Stimulated activated CD8-positive, alpha-beta memory T cell treated with anti-CD3 and anti-CD28 coated beads, Interleukin-7, amount 100 ng/mL, for 24 hours (primary cell): ENCODE measurements around the gene ASCC2.
"Not testable (repeated sequence)": the region's sequence is repeated elsewhere in the genome, so short reads cannot be mapped to it uniquely, and the experiment has no call there.

Experiments
- DNase-seq: peaks from one replicate; pipeline ENCODE4 v3.0.0-alpha.2; 2020; ENCODE audit warnings: low read depth

The ASCC2 gene

DNA sequence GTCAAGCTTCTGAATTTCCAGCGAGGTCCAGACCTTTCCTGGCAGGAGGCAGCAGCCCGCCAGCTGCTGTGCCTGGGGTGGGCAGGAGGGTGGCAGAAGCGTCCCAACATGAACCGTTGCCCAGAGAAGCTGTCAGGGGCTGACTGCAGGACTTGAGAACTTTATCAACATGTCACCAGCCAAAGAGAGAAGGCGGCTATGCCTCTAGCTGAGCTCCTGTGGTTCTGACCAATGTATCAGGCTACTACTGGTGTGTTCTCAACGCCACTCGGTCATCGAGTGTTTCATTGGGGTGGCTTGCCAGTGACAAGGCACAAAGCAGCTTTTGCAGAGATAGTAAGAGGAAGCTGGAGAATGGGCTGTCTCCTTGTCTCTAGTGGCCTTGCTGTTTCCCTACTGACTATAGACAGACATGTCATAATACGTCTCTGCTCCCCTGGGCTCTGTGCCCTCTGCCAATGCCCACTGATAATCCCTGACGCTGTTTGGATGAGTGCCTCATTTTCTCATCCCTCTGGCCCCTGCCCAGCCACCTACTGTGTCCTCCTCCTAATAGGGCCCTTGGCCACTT is 17.6 kb upstream of the ASCC2 start:
- no peak for DNase-seq

DNA sequence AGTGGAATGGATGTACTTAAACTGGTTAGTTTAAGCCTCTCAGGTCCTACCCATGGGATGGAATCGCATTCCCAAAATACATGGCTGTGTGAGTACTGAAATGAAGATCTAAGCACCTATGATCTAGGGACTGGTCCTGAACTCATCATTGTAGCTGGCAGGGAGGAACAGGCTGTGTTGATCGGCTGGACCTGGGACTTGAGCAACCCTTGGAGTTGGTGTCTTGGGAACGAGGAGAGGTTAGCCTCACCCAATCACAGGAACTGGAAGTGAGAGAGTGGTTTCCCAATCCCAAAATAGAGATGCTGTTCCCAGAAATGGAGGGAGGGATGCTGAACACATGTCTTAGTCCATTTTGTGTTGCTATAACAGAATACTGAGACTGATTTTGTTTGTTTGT is 16.4 kb upstream of the ASCC2 start:
- DNase-seq: no peak

DNA sequence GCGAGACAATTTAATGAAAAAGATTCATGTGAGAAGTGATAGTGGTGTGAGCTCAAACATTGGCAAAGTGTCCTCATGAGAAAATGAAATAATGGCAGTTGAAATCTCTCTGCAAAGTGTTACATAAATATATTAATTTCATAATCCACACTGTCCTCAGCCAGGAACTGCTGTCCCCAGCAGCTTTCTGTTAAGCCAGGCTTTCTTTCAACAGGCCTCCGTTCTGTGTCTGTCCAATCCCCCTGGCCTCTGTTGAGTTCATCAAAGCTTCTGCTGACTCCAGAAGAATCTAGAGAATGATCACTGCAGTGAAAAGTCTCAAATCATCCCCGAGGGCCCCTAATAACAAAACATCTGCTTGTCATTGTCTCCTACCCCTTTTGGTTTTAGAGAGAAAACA is 10.0 kb upstream of the ASCC2 start:
- DNase-seq: no peak

DNA sequence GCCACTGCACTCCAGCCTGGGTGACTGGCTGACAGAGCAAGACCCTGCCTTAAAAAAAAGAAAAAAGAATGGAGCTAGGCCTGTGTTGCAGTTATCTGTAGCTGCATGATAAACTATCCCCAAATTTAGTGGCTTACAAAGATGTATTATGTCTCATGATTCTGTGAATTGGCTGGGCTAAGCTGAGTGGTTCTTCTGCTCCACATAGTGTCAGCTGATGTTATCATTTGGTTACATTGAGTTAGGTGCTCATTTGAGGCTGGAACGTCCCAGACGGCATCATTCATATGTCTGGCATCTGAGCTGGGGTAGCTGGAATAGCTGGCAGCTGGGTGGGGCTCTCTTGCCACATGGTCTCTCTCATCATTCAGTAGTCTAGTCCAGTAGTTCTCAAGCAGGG is 8.2 kb upstream of the ASCC2 start:
- no peak for DNase-seq

DNA sequence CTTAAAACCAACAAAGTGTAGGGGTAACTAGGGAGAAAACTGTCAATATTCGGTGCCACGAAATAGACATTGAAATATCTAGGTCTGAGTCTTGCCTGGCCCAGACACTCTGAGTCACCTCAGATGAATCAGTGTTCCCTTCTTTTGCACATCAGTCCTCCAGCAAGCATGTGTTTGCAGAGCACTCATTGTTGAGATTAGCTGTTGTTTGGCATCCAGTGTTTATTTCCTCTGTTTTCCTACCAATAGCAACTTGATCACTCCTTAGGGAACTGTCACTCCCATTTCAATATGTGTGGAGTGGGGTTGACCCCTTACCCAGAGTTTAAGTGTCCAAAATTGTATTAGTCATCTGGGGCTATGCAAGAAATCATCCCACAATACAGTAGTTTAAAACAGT is 4.7 kb upstream of the ASCC2 start:
- DNase-seq: no peak

DNA sequence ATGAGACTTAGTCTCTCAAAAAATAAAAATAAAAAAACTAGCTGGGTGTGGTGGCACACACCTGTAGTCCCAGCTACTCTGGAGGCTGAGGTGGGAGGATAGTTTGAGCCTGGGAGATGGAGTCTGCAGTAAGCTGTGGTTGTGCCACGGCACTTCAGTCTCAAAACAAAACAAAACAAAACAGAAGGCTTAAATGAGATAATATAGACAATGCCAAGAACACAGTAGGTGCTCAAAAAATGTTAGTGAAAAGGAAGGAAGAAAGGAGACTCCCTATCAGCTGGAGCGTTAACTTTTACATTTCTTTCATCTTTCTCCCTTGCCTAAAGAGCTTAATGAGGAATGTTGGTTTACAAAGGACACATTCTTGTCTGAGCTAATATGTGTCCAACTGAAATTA is 4.1 kb upstream of the ASCC2 start:
- DNase-seq: no peak

DNA sequence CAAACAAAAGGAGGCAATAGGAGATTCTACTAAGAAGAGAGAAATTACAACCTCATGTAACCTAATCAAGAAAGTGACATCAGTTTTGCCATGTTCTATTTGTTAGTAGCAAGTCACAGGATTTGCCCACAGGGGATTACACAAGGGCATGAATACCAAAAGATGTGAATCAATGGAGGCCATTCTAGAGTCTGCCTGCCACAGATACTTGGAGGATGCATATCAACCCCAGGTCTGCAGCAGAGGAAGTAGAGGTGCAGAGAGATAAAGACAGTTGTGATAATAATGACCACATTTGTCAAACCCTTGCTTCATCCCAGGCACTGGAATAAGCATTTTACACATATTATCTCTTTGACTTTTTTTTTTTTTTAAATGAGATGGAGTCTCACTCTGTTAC is 2.4 kb upstream of the ASCC2 start:
- no peak for DNase-seq

DNA sequence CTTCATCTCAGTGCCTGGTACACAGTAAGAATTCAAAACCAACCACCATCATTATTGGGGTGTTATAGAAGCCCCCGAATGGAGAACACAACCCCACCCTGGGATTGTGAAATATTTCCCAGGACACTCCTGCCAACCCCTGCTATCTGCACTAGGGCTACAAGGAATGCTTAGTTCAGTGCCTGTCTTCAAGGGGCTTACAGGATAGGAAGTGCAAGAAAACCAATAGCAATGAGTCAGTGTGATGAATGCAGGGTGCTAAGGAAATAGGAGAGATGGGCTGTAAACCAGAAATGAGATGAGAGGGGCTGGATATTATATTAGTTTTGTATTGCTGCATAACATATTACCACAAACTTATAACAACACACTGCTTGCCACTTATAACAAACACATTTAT is 965 bp upstream of the ASCC2 start:
- no peak for DNase-seq

DNA sequence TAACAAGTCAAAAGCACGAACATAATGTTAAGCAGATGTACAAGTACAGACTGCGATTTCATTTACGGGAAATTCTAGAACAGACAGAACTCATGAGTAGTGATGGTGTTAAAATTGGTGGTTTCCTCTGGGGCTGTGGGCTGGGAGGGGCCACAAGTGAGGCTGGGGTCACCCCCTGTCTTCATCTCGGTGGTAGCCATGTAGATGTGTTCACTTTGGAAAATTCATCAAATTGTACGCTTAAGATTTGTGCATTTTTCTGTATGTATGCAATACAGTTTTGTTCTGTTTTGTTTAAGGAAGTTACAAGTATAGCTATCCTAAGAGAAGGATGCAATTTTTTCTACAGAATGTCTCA is 504 bp upstream of the ASCC2 start:
- no peak for DNase-seq

DNA sequence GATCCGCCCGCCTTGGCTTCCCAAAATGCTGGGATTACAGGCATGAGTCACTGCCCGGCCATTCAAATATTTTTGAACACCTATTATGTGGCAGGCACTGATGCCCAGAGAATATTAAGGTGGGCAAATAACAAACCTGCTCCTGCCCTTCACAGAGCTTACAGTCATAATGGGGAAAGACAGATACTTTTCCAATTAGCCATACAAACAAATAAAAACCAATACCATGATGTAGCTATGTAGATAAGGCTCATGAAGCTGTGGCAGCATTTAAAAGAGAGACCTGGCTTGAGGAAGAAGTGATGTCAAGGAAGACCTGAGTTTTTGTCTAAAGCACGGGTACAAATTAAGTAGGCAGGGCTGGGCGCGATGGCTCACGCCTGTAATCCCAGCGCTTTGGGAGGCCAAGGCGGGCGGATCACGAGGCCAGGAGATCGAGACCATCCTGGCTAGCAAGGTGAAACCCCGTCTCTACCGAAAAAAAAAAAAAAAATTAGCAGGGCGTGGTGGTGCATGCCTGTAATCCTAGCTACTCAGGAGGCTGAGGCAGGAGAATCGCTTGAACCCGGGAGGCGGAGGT is 1.2 kb downstream of the ASCC2 start:
- DNase-seq: not testable (repeated sequence)

DNA sequence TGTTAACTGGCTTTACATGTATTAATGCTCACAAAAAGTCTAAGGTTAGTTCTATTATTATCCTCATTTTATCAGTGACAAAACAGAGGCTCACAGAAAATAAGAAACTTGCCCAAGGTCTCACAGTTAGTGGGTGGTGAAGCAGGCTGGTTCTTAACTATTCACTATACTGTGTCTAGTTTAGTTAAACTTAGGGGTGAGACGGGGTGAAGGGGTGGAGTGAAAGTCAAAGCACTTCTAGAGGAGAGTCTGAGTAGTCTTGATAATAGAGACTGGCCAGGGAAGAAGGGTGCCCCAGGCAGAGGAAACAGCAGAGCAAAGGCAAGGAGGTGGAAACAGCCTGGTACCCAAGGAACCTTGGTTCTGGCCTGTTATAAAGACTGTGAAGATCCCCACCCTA is 4.0 kb downstream of the ASCC2 start:
- no peak for DNase-seq

DNA sequence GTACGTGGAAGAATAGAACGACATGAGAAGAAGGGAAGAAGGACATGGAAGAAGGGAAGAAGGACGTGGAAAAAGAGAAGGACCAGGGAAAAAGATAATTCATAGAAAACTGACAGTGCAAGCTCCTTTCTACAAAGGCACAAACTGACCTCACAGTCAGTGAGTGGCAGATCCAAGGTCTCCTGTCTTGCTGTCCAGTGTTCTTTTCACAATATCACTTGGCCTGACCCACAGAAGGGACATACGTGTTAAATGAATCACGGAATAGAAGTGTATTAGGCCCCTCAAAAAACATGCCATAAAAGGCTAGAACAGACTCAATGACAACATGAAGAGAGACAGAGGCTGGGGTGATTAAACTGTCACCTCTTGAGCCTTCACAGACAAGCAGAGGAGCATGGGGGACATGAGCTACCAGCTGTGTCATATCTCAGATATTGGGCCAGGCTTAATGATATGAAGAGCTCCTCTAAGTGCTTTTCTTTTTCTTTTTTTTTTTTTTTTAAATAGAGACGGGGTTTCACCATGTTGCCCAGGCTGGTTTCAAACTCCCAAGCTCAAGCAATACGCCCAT is 4.6 kb downstream of the ASCC2 start:
- DNase-seq: no peak

DNA sequence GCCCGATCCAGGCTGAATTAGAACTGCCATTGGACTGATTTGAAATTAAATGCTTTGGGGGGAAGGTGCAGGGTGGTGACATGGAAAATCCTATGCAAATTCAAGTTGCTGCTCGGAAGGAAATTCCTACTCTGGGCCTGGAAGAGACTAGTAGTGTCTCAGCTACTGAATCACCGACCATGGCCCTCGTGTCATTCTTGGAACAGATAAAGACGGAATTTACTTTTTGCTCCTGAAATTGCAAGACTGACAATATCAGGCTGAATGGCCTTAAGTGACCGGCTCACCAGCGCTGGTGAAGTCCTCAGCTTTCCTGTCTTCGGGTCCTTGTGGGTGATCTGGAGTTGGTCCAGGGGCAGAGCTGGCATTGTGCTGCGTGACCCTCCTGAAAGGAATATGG is 6.1 kb downstream of the ASCC2 start:
- DNase-seq: no peak

DNA sequence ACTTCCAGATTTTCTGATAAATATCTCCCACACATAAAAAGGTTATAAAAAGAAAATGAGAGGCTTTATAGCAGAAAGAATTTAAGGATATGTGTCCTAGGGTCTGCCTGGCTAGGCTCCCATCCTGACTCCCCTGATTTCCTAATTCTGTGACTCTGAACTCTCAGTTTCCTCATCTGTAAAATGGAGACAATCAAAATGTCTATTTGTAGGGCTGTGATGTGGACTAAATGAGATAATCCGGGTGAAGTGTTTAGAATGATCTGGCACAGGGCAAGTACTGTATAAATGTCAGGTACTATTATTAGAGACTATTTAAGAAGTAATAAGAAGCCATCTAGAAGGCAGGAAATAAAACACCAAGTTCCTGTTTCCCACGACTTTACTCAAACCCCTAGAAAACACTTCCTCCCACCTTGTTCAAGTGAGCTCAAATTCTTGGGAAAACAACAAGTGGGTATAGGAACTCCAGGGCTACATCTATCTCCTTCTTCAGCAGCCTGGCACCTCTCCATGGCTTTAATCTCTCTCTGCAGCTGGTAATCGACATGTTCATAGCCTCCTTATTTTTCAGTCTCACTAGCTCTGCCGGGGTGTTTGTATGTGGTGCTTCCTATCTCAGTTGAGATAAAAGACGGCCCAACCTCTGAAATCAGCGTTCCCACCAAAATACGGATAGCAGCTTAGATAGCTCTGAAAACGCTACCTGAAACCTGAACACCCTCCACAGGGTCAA is 6.7 kb downstream of the ASCC2 start:
- no peak for DNase-seq

DNA sequence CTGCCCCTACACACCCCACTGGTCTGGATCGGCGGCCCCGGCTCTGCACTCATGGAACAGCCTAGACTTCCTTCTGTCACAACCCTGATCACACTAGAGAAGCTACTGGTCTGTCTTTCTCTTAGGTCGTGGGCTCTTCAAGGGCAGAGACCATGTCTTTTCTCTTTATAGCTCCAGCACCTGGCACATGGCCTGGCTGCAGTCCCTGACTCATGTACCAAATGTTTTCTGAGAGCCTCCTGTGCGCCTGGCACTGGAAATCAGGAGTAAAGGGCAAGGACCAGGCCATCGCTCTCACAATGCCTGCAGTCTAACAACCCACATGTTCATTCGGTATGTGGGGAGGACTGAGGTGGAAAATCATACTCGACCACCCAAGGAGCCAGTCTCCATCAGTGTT is 7.5 kb downstream of the ASCC2 start:
- no peak for DNase-seq

DNA sequence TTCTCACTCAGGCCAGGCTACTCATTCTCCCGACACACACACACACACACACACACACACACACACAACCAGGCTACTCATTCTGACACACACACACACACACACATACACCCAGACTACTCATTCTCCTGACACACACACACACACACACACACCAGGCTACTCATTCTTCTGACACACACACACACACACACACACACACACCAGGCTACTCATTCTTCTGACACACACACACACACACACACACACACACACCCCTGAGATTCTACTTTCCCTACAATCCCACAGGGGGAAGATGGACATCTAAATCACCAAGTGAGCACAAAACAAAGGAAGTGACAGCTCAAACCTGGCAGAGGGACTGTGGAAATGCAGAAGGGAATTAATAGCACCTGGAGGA is 10.3 kb downstream of the ASCC2 start:
- not testable (repeated sequence) for DNase-seq

DNA sequence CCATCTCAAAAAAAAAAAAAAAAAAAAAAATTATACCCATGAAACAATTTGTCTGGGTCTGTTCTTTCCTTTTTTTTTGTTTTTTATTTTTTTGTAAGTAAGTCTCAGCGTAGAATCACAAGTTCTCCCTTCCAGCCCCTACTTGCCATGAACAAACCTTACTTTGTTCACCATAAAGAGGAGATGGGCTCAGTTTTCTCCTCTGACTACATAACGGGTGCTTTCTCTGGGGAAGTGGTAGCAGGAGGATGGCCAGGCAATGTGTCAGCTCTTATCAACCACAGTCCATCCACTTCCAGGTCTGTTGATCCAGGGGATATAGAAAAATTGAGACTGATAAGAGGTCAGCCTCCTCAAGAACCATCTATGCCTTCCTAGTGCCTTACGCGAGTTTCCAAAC is 11.0 kb downstream of the ASCC2 start:
- DNase-seq: no peak

DNA sequence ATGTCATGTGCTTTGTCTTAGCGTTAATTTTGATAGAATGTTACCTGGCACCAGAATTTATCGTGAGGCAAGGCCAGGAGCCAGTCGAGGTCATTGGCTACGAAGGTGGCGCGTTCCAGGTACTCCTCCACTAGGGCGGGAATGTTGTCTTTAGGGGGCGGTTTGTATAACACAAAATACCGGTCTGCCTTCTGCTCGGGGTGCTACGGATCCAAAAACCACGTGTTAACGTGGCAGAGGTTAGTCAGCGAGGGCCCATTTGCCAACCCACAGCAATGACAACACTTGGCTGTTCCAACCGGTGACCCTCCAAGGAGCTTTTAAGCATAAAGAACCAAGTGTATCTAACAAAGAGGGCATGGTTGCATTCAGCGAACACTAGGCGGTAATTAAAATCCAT is 12.5 kb downstream of the ASCC2 start:
- no peak for DNase-seq

DNA sequence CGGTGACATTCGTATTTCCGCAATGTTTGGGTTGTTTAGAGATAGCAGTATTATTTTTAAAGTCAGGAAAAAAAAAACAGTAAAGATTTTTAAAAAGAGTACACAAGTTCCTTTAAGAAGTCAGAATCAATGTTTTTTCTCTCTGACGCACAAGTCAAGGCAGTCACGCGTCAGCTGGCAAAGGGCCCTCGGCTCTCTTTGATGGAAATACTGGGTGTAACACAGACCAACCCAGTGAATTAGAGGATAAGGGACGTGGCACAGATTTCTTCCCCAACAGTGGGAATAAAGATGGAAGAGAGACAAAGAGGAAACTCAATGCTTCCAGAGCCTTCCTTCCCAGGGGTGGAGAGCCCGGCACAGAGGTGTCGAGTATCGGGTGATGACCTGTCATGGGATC is 13.4 kb downstream of the ASCC2 start:
- DNase-seq: no peak

DNA sequence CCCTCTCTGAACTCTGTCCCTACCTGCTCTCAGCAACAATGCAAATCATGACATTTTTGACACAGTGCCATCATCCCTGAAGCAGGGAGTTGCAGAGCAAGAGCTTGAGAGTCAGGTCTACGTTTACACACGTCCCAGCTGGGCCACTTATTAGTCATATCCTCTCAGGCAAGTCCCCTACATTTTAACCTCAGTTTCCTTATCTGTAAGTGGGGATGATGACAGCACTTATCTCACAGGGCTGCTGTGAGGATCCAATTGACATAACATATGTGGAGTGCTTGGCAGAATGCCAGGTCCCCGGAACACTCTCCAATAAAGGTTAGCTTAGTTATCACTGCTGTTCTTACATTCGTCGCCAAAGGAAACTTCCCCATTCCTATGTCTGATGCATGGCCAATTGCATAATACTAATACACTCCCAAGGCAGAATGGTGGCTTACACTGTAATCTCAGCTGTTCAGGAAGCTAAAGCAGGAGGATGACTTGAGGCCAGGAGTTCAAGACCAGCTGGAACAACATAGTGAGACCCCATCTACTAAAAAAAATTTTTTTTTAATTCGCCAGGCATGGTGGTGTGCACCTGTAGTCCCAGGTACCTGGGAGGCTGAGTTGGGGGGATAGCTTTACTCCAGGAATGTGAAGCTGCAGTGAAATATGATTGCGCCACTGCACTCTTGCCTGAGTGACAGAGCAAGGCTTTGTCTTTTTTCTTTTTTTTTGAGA is 16.6 kb downstream of the ASCC2 start:
- DNase-seq: no peak

DNA sequence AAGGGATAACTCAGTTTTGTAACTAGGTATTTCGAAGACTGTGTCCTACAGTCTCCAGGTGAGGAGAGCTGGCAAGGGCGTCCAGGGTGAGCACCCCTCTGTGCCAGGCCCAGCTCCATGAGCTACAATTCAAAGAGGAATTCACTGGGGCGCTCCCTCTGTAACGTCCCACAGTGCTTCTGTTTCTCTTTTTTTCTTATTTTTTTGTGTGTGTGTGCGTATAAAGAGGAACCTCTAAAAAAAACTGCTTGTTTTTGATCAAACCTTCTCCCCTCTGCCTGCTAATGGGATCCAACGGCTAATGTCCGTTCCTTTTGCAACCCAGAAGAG is 17.1 kb downstream of the ASCC2 start:
- DNase-seq: no peak

DNA sequence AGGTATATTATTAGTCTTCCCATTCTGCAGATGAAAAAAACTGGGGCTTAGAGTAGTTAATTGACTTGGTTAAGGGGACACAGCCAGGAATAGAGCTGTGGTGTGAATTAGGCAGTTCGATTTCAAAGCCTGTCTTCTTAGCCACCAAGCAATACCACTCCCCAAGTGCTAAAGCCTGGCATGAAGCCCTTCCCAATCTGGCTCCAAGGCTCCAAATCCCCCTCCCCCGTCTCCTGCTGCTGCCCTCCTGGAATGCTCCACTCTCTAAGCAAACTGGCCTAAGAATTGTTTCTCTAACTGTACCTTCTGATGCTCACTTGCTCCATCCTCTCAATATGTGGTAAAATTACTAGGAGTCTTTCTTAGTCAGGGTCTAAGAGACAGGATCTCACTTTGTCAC is 18.6 kb downstream of the ASCC2 start:
- DNase-seq: no peak

DNA sequence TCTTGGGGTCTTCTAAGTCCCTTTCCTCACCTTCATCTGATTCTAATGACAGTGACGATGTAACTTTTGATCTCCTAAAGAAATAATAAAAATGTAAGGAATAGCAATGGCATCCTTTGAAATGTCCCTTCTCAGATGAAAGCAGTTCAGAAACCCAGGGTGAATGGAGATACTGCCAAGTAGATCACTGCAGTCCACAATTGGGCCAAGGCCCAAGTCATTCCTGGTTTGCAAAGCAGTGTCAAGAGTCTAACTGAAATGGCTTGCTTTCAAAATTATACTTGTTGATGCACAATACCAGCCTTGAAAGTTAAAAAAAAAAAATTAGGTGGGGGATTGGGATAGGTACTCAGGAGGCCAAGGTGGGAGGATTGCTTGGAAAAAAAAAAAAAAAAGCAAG is 20.4 kb downstream of the ASCC2 start:
- no peak for DNase-seq
